ENCODE data around the gene ZNF19.
A peak's percentile ranks its signal among the peaks of the same experiment; 100 is the strongest.

The ZNF19 gene

GRCh38 chr16:71472931-71473330 is 16.2 kb downstream of the ZNF19 start:
- Mint-ChIP-seq H3K9me3 (no peaks in the 10 kb centered on the region), H3K4me1 (no peaks in the 10 kb centered on the region), H3K36me3 (peaks cover 60% of the 10 kb centered on the region), H3K27me3 (no peaks in the 10 kb centered on the region), H3K27ac (no peak overlapping the region), H3K4me3 (no peak overlapping the region)
- no peak for ATAC-seq

- Mint-ChIP-seq H3K4me3 (no peak overlapping the region), H3K9me3 (no peaks in the 10 kb centered on the region), H3K27me3 (no peaks in the 10 kb centered on the region), H3K4me1 (no peaks in the 10 kb centered on the region), H3K36me3 (peaks cover 51% of the 10 kb centered on the region), H3K27ac (no peak overlapping the region)
- ATAC-seq, result no peak
These were observed 17.1 kb downstream of the ZNF19 start for GRCh38 chr16:71472051-71472450.

GRCh38 chr16:71467810-71468209 is 21.3 kb downstream of the ZNF19 start:
- H3K4me3 Mint-ChIP-seq, result no peak overlapping the region
- H3K27ac Mint-ChIP-seq, result no peak overlapping the region
- peaks cover 6% of the 10 kb centered on the region for H3K4me1 Mint-ChIP-seq
- peaks cover 13% of the 10 kb centered on the region for H3K36me3 Mint-ChIP-seq
- no peak for ATAC-seq
- H3K27me3 Mint-ChIP-seq, result no peaks in the 10 kb centered on the region
- no peaks in the 10 kb centered on the region for H3K9me3 Mint-ChIP-seq

- no peak for ATAC-seq
- Mint-ChIP-seq H3K9me3 (no peaks in the 10 kb centered on the region), H3K36me3 (peaks cover 6% of the 10 kb centered on the region), H3K27ac (no peak overlapping the region), H3K4me1 (peaks cover 10% of the 10 kb centered on the region), H3K27me3 (no peaks in the 10 kb centered on the region), H3K4me3 (no peak overlapping the region)
These were observed 24.9 kb downstream of the ZNF19 start for GRCh38 chr16:71464231-71464630.

GRCh38 chr16:71461686-71462648 is 27.2 kb downstream of the ZNF19 start, which contains the start of gene ZNF23:
Gene ZNF23 (minus strand): TSS chr16:71462247. CDS start chr16:71456796, 5,451 bp downstream.
- ATAC-seq, result peak; percentile 100

GRCh38 chr16:71460941-71461340 is 28.2 kb downstream of the ZNF19 start:
- ATAC-seq, result no peak
- Mint-ChIP-seq H3K36me3 (peaks cover 14% of the 10 kb centered on the region), H3K27ac (no peak overlapping the region), H3K4me1 (peaks cover 10% of the 10 kb centered on the region), H3K27me3 (no peaks in the 10 kb centered on the region), H3K4me3 (peak overlapping the region; percentile 94), H3K9me3 (peaks cover 3% of the 10 kb centered on the region)

More at GRCh38 chr16:71461686-71462648, 27.2 kb downstream of the ZNF19 start, which contains the start of gene ZNF23:
- peak within 1 kb of the TSS; percentile 87 for H3K27ac Mint-ChIP-seq
- H3K4me1 Mint-ChIP-seq, result peaks cover 10% of the 10 kb centered on the region
- no peaks in the 10 kb centered on the region for H3K9me3 Mint-ChIP-seq
- H3K4me3 Mint-ChIP-seq, result peak within 1 kb of the TSS; percentile 94
- peaks cover 5% of the 10 kb centered on the region for H3K36me3 Mint-ChIP-seq
- no peaks in the 10 kb centered on the region for H3K27me3 Mint-ChIP-seq

- peaks cover 10% of the 10 kb centered on the region for H3K4me1 Mint-ChIP-seq
- H3K27ac Mint-ChIP-seq, result no peak overlapping the region
- no peak overlapping the region for H3K4me3 Mint-ChIP-seq
- ATAC-seq, result no peak
- peaks cover 3% of the 10 kb centered on the region for H3K9me3 Mint-ChIP-seq
- H3K27me3 Mint-ChIP-seq, result no peaks in the 10 kb centered on the region
- H3K36me3 Mint-ChIP-seq, result peaks cover 21% of the 10 kb centered on the region
These were observed 28.9 kb downstream of the ZNF19 start for GRCh38 chr16:71460236-71460635.

GRCh38 chr16:71459510-71459909 is 29.6 kb downstream of the ZNF19 start:
- Mint-ChIP-seq H3K4me3 (no peak overlapping the region), H3K27me3 (no peaks in the 10 kb centered on the region), H3K4me1 (peaks cover 10% of the 10 kb centered on the region), H3K36me3 (peaks cover 28% of the 10 kb centered on the region), H3K9me3 (peaks cover 5% of the 10 kb centered on the region), H3K27ac (no peak overlapping the region)
- no peak for ATAC-seq

- no peak for ATAC-seq
- Mint-ChIP-seq H3K27me3 (no peaks in the 10 kb centered on the region), H3K36me3 (peaks cover 56% of the 10 kb centered on the region), H3K9me3 (peaks cover 13% of the 10 kb centered on the region), H3K4me1 (no peaks in the 10 kb centered on the region), H3K27ac (no peak overlapping the region), H3K4me3 (no peak overlapping the region)
These were observed 32.3 kb downstream of the ZNF19 start for GRCh38 chr16:71456801-71457200.

- Mint-ChIP-seq H3K36me3 (peaks cover 93% of the 10 kb centered on the region), H3K27me3 (no peaks in the 10 kb centered on the region), H3K9me3 (peaks cover 29% of the 10 kb centered on the region), H3K4me1 (no peaks in the 10 kb centered on the region), H3K4me3 (no peak overlapping the region), H3K27ac (no peak overlapping the region)
- no peak for ATAC-seq
These were observed 36.1 kb downstream of the ZNF19 start for GRCh38 chr16:71453036-71453435.

GRCh38 chr16:71449020-71449419 is 40.1 kb downstream of the ZNF19 start:
- ATAC-seq, result no peak
- peaks cover 30% of the 10 kb centered on the region for H3K9me3 Mint-ChIP-seq
- peaks cover 65% of the 10 kb centered on the region for H3K36me3 Mint-ChIP-seq

GRCh38 chr16:71448274-71448866 is 40.8 kb downstream of the ZNF19 start:
- Mint-ChIP-seq H3K27me3 (no peaks in the 10 kb centered on the region), H3K9me3 (peaks cover 34% of the 10 kb centered on the region), H3K4me3 (no peak overlapping the region), H3K27ac (no peak overlapping the region), H3K36me3 (peaks cover 59% of the 10 kb centered on the region), H3K4me1 (no peaks in the 10 kb centered on the region)
- ATAC-seq, result no peak

More at GRCh38 chr16:71449020-71449419, 40.1 kb downstream of the ZNF19 start:
- Mint-ChIP-seq H3K4me3 (no peak overlapping the region), H3K4me1 (no peaks in the 10 kb centered on the region), H3K27ac (no peak overlapping the region), H3K27me3 (no peaks in the 10 kb centered on the region)

GRCh38 chr16:71443714-71444113 is 45.4 kb downstream of the ZNF19 start:
- Mint-ChIP-seq H3K9me3 (peaks cover 14% of the 10 kb centered on the region), H3K36me3 (peaks cover 12% of the 10 kb centered on the region), H3K4me1 (no peaks in the 10 kb centered on the region), H3K4me3 (no peak overlapping the region), H3K27me3 (peaks cover 18% of the 10 kb centered on the region), H3K27ac (no peak overlapping the region)
- ATAC-seq, result no peak

- no peak within 1 kb of the TSS for H3K27ac Mint-ChIP-seq
- peaks cover 11% of the 10 kb centered on the region for H3K9me3 Mint-ChIP-seq
- H3K36me3 Mint-ChIP-seq, result no peaks in the 10 kb centered on the region
- no peak for ATAC-seq
- H3K27me3 Mint-ChIP-seq, result peaks cover 34% of the 10 kb centered on the region
- H3K4me1 Mint-ChIP-seq, result no peaks in the 10 kb centered on the region
- no peak within 1 kb of the TSS for H3K4me3 Mint-ChIP-seq
These were observed 47.1 kb downstream of the ZNF19 start, which contains the start of gene TLE7 for GRCh38 chr16:71442051-71442440. Gene TLE7 (minus strand): TSS chr16:71442054. CDS start chr16:71433324, 8,730 bp downstream.

GRCh38 chr16:71441348-71442050 is 47.6 kb downstream of the ZNF19 start:
- Mint-ChIP-seq H3K27me3 (peaks cover 40% of the 10 kb centered on the region), H3K36me3 (no peaks in the 10 kb centered on the region), H3K4me3 (no peak overlapping the region), H3K4me1 (no peaks in the 10 kb centered on the region), H3K27ac (no peak overlapping the region), H3K9me3 (peaks cover 11% of the 10 kb centered on the region)
- no peak for ATAC-seq
